ENCODE data around the gene SP140.

GRCh38 chr2:230318190-230319121 lies 92.9 kb downstream of the SP140 start:
- no peak for TF ChIP-seq POLR2A (IDR thresholded peaks at IDR 0.05)
- TF ChIP-seq CTCF (IDR thresholded peaks at IDR 0.05 in 8 of 11, conservative IDR thresholded peaks at IDR 0.05 in 3 of 11) = no peak

Measured in spleen (tissue), 7 donors.